IMR-90 (cell line): ENCODE data around the gene LRP1B. TPM values are rescaled to one million over a fixed set of nuclear protein-coding genes. Genes with fewer than 3 reads are reported as not detected.

Experiments
- ATAC-seq: fragments of 200-7000 bp; cut with Tn5 transposase; 2 replicates; pipeline ENCODE4 v1.9.1; 2020; ENCODE audit warnings: low read depth, mild to moderate bottlenecking, moderate library complexity
- BruUV-seq: library from RNA; stranded (reverse); fragments of 400-500 nt; replicated peaks from 2 replicates; lab custom pipeline; 2021; lab: Mats Ljungman, UMichigan
- CTCF ChIA-PET: fragments of 300-600 bp; formaldehyde crosslinking; extraction: SDS; loops from one replicate; lab custom pipeline; 2021; ENCODE audit warnings: antibody characterized with exemption; lab: Yijun Ruan, JAX
- POLR2A ChIA-PET: fragments of 300-600 bp; sonication (Branson Sonifier 250); formaldehyde crosslinking; loops from one replicate; lab custom pipeline; 2022; ENCODE audit warnings: antibody characterized with exemption; ENCODE audit not compliant: unreplicated experiment; lab: Charles Lee
- DNase-seq: peaks from one replicate; pipeline ENCODE4 v3.0.0; 2013
- H2AFZ ChIP-seq: replicated peaks from 2 replicates; pipeline ENCODE3; 2013; ENCODE audit warnings: low read length, mild to moderate bottlenecking; ENCODE audit not compliant: poor library complexity
- H2AK5ac ChIP-seq: 2 replicates; pipeline ENCODE4 v1.6.1; 2013; ENCODE audit warnings: low read depth, low read length, inconsistent platforms
- H2AK9ac ChIP-seq: replicated peaks from 2 replicates; pipeline ENCODE3; 2013; ENCODE audit warnings: mild to moderate bottlenecking, low read depth, low read length, moderate library complexity; ENCODE audit not compliant: poor library complexity
- H2BK120ac ChIP-seq: 2 replicates; pipeline ENCODE4 v1.6.1; 2013; ENCODE audit warnings: low read depth, low read length, inconsistent platforms
- H2BK15ac ChIP-seq: 3 replicates; pipeline ENCODE4 v1.6.1; 2013; ENCODE audit warnings: low read depth, low read length, inconsistent platforms
- H2BK20ac ChIP-seq: 2 replicates; pipeline ENCODE4 v1.6.1; 2013; ENCODE audit warnings: low read depth, mild to moderate bottlenecking, inconsistent platforms, low read length, moderate library complexity
- H2BK5ac ChIP-seq: 2 replicates; pipeline ENCODE4 v1.6.1; 2013; ENCODE audit warnings: mild to moderate bottlenecking, low read depth, low read length, inconsistent platforms; ENCODE audit not compliant: poor library complexity, severe bottlenecking
- H3K14ac ChIP-seq: replicated peaks from 2 replicates; pipeline ENCODE4 v1.6.1; 2013; ENCODE audit warnings: low read depth, low read length, inconsistent platforms
- H3K18ac ChIP-seq: 2 replicates; pipeline ENCODE4 v1.6.1; 2013; ENCODE audit warnings: low read depth, low read length, control low read depth
- H3K23ac ChIP-seq: 2 replicates; pipeline ENCODE4 v1.6.1; 2013; ENCODE audit warnings: low read depth, low read length, inconsistent platforms
- H3K27ac ChIP-seq: 2 replicates; pipeline ENCODE4 v1.5.1; 2013; ENCODE audit warnings: mild to moderate bottlenecking, control low read depth, low read length; ENCODE audit not compliant: insufficient read depth
- H3K27me3 ChIP-seq: 2 replicates; pipeline ENCODE4 v1.6.1; 2013; ENCODE audit warnings: low read length; ENCODE audit not compliant: control insufficient read depth, insufficient read depth
- H3K36me3 ChIP-seq: 2 replicates; pipeline ENCODE4 v1.6.1; 2013; ENCODE audit warnings: low read length, mixed read lengths; ENCODE audit not compliant: control insufficient read depth, insufficient read depth
- H3K4ac ChIP-seq: 2 replicates; pipeline ENCODE4 v1.6.1; 2013; ENCODE audit warnings: low read depth, low read length, inconsistent platforms
- H3K4me1 ChIP-seq: 2 replicates; pipeline ENCODE4 v1.6.1; 2013; ENCODE audit warnings: low read length, mixed read lengths; ENCODE audit not compliant: control insufficient read depth, insufficient read depth
- H3K4me2 ChIP-seq: 2 replicates; pipeline ENCODE4 v1.6.1; 2013; ENCODE audit warnings: low read depth, mild to moderate bottlenecking, control low read depth, low read length, moderate library complexity
- H3K4me3 ChIP-seq: 2 replicates; pipeline ENCODE4 v1.5.1; 2013; ENCODE audit warnings: low read depth, mild to moderate bottlenecking, control low read depth, low read length, moderate library complexity; ENCODE audit not compliant: insufficient read depth
- H3K56ac ChIP-seq: 2 replicates; pipeline ENCODE4 v1.6.1; 2013; ENCODE audit warnings: low read length, inconsistent platforms; ENCODE audit not compliant: insufficient read depth; ENCODE audit errors: extremely low read depth
- H3K79me1 ChIP-seq, 2 experiments: 2 replicates each; pipeline ENCODE4 v1.6.1; 2013; ENCODE audit warnings: low read length in 2 of 2, inconsistent platforms in 1 of 2, low read depth in 1 of 2
- H3K9ac ChIP-seq: 2 replicates; pipeline ENCODE4 v1.6.1; 2013; ENCODE audit warnings: low read depth, low read length, control low read depth
- H3K9me1 ChIP-seq: 2 replicates; pipeline ENCODE4 v1.6.1; 2013; ENCODE audit warnings: low read length, inconsistent platforms; ENCODE audit not compliant: insufficient read depth
- H3K9me3 ChIP-seq: 2 replicates; pipeline ENCODE4 v1.6.1; 2013; ENCODE audit warnings: low read length; ENCODE audit not compliant: control insufficient read depth, insufficient read depth
- H4K20me1 ChIP-seq: 2 replicates; pipeline ENCODE4 v1.6.1; 2013; ENCODE audit warnings: low read length, inconsistent platforms; ENCODE audit not compliant: insufficient read depth
- H4K5ac ChIP-seq: 2 replicates; pipeline ENCODE4 v1.6.1; 2013; ENCODE audit warnings: mild to moderate bottlenecking, low read depth, low read length, control low read depth
- H4K8ac ChIP-seq, 2 experiments: 2 replicates each; pipeline ENCODE4 v1.6.1; 2013; ENCODE audit warnings: low read depth in 2 of 2, low read length in 2 of 2, control low read depth in 1 of 2, inconsistent platforms in 1 of 2
- H4K91ac ChIP-seq: 2 replicates; pipeline ENCODE4 v1.6.1; 2013; ENCODE audit warnings: low read depth, low read length, inconsistent platforms; ENCODE audit not compliant: insufficient read depth
- BHLHE40 ChIP-seq: fragments of 150-350 bp; IDR thresholded peaks from 2 replicates; pipeline ENCODE4 v1.6.1; 2016; ENCODE audit warnings: mild to moderate bottlenecking, low read depth, low read length
- CHD1 ChIP-seq: IDR thresholded peaks from 2 replicates; pipeline ENCODE4 v1.6.1; 2012; ENCODE audit warnings: low read depth, low read length, improper control_type of control experiment
- FOS ChIP-seq: fragments of 150-350 bp; IDR thresholded peaks from 2 replicates; pipeline ENCODE4 v1.6.1; 2016; ENCODE audit warnings: low read depth, low read length
- MAFK ChIP-seq: IDR thresholded peaks from 2 replicates; pipeline ENCODE4 v1.6.1; 2012; ENCODE audit warnings: low read depth, low read length, improper control_type of control experiment
- MAZ ChIP-seq: IDR thresholded peaks from 2 replicates; pipeline ENCODE4 v1.6.1; 2012; ENCODE audit warnings: low read depth, mild to moderate bottlenecking, low read length, improper control_type of control experiment, moderate library complexity, borderline replicate concordance
- MXI1 ChIP-seq: IDR thresholded peaks from 2 replicates; pipeline ENCODE4 v1.6.1; 2012; ENCODE audit warnings: low read depth, mild to moderate bottlenecking, low read length, moderate library complexity, borderline replicate concordance
- POLR2A ChIP-seq: IDR thresholded peaks from 2 replicates; pipeline ENCODE4 v1.6.1; 2012; ENCODE audit warnings: mild to moderate bottlenecking, low read depth, low read length
- RCOR1 ChIP-seq: IDR thresholded peaks from 2 replicates; pipeline ENCODE4 v1.6.1; 2012; ENCODE audit warnings: mild to moderate bottlenecking, low read length, improper control_type of control experiment; ENCODE audit not compliant: insufficient replicate concordance
- SMC3 ChIP-seq: fragments of 150-350 bp; IDR thresholded peaks from 2 replicates; pipeline ENCODE4 v1.6.1; 2016; ENCODE audit warnings: low read depth, mild to moderate bottlenecking, antibody characterized with exemption, low read length, moderate library complexity
- WGBS, 2 experiments: methylation state at CpG; one replicate each; pipeline versions ENCODE4 v1.1.5 to v1.1.7; 2013; ENCODE audit warnings: missing lambda C conversion rate in 2 of 2; ENCODE audit not compliant: insufficient read length in 1 of 2; ENCODE audit errors: extremely low coverage in 2 of 2; 5-methylcytosine and 5-hydroxymethylcytosine counted together
- dilution Hi-C: fragments of 300-500 bp; cut with HindIII; formaldehyde crosslinking; loops from one replicate; pipeline ENCODE4 v1.14.3; 2018; ENCODE audit warnings: low sequenced_read_pairs; ENCODE audit not compliant: unreplicated experiment
- in situ Hi-C: fragments of 300-500 bp; cut with MboI; formaldehyde crosslinking; loops from 3 replicates; pipeline ENCODE4 v1.14.3; 2019; ENCODE audit warnings: low sequenced_read_pairs, inconsistent platforms, mixed read lengths
- intact Hi-C: fragments of 100-400 bp; cut with micrococcal nuclease; formaldehyde crosslinking; loops from 2 replicates; pipeline ENCODE4 v1.10.0; 2022
- polyA plus RNA-seq, 3 experiments: library from polyadenylated mRNA; depleted of rRNA; stranded (reverse); fragments of >200 nt; gene quantifications; 2 replicates each; pipeline ENCODE4 v1.2.3, GENCODE V29; 2012; ENCODE audit warnings: low replicate concordance in 1 of 3
- total RNA-seq: library from RNA; depleted of rRNA; stranded (reverse); fragments of >200 nt; gene quantifications from 2 replicates; pipeline ENCODE4 v1.2.3, GENCODE V29; 2012
- TF ChIP-seq, protein P1 (sequence below): fragments of 150-350 bp; IDR thresholded peaks from 2 replicates; pipeline ENCODE4 v1.6.1; 2016; ENCODE audit warnings: low read depth, mild to moderate bottlenecking, low read length, moderate library complexity, borderline replicate concordance
- TF ChIP-seq, protein P2 (sequence below): conservative IDR thresholded peaks from 2 replicates; pipeline ENCODE4 v1.5.1; 2012; ENCODE audit warnings: mild to moderate bottlenecking, low read depth, low read length, improper control_type of control experiment
- TF ChIP-seq, protein P3 (sequence below): fragments of 150-350 bp; IDR thresholded peaks from 2 replicates; pipeline ENCODE4 v1.6.1; 2017; ENCODE audit warnings: mild to moderate bottlenecking, antibody characterized with exemption, low read length, low read depth

LRP1B gene
- total and polyA plus RNA-seq, 2 of the 4 experiments (the other 2 are of a cell fraction): under 0.01 to 0.02 TPM

DNA sequence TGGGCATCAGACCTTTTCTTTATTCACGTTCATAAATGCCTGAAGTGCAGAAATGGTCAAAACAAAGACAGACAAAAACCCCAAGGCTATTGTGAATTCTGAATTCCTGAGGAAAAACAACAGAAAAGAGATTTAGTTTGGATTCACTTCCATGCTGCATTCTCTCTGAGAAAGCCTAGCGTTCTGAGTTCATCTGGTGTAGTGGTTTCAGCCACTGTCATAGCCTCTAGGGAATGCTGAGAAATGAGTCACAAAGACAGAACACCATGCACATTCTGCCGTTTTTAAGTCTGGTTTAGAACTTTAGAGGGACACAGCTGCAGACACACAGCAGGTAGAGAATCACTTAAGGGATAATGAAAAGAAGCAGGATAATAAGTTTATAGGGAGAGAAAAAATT, 93.8 kb downstream of the LRP1B start:
- Histone ChIP-seq H4K20me1 (no peaks in the 10 kb centered on the region), H3K79me1 (no peaks in the 10 kb centered on the region), H2BK15ac (no peak overlapping the region), H3K4me1 (no peaks in the 10 kb centered on the region), H3K27me3 (no peaks in the 10 kb centered on the region), H3K56ac (no peak overlapping the region), H3K4me3 (no peak overlapping the region), H3K4ac (no peak overlapping the region), H3K23ac (no peak overlapping the region), H3K9me3 (no peaks in the 10 kb centered on the region), H3K18ac (no peak overlapping the region), H3K36me3 (no peaks in the 10 kb centered on the region), H2AK9ac (no peak overlapping the region), H3K9ac (no peak overlapping the region), H3K9me1 (no peaks in the 10 kb centered on the region), H3K4me2 (no peak overlapping the region), H4K5ac (no peak overlapping the region), H3K14ac (no peak overlapping the region), H2BK120ac (no peak overlapping the region), H2AFZ (no peak overlapping the region), H4K91ac (no peak overlapping the region), H2AK5ac (no peak overlapping the region), H3K27ac (no peak overlapping the region), H4K8ac (no peak overlapping the region), H2BK5ac (no peak overlapping the region), H2BK20ac (no peak overlapping the region)
- DNase-seq (no peak), ATAC-seq (no peak)
- no peak for TF ChIP-seq CHD1
- no peak for TF ChIP-seq FOS
- no peak for TF ChIP-seq SMC3
- no peak for TF ChIP-seq MAFK
- TF ChIP-seq BHLHE40: no peak
- no peak for TF ChIP-seq RCOR1
- TF ChIP-seq MXI1: no peak
- TF ChIP-seq, protein P1, sequence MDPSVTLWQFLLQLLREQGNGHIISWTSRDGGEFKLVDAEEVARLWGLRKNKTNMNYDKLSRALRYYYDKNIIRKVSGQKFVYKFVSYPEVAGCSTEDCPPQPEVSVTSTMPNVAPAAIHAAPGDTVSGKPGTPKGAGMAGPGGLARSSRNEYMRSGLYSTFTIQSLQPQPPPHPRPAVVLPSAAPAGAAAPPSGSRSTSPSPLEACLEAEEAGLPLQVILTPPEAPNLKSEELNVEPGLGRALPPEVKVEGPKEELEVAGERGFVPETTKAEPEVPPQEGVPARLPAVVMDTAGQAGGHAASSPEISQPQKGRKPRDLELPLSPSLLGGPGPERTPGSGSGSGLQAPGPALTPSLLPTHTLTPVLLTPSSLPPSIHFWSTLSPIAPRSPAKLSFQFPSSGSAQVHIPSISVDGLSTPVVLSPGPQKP: no peak
- TF ChIP-seq, protein P2, sequence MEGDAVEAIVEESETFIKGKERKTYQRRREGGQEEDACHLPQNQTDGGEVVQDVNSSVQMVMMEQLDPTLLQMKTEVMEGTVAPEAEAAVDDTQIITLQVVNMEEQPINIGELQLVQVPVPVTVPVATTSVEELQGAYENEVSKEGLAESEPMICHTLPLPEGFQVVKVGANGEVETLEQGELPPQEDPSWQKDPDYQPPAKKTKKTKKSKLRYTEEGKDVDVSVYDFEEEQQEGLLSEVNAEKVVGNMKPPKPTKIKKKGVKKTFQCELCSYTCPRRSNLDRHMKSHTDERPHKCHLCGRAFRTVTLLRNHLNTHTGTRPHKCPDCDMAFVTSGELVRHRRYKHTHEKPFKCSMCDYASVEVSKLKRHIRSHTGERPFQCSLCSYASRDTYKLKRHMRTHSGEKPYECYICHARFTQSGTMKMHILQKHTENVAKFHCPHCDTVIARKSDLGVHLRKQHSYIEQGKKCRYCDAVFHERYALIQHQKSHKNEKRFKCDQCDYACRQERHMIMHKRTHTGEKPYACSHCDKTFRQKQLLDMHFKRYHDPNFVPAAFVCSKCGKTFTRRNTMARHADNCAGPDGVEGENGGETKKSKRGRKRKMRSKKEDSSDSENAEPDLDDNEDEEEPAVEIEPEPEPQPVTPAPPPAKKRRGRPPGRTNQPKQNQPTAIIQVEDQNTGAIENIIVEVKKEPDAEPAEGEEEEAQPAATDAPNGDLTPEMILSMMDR: no peak
- no peak for TF ChIP-seq MAZ
- TF ChIP-seq, protein P3, sequence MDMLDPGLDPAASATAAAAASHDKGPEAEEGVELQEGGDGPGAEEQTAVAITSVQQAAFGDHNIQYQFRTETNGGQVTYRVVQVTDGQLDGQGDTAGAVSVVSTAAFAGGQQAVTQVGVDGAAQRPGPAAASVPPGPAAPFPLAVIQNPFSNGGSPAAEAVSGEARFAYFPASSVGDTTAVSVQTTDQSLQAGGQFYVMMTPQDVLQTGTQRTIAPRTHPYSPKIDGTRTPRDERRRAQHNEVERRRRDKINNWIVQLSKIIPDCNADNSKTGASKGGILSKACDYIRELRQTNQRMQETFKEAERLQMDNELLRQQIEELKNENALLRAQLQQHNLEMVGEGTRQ: no peak
- no peak for TF ChIP-seq POLR2A
- no TSS peak for BruUV-seq
- ChIA-PET POLR2A (no interaction called here), CTCF (no interaction called here)
- in situ Hi-C loops (no loop called here), dilution Hi-C loops (no loop called here), intact Hi-C loops (no loop called here)
- 50% methylated on average over 3 of the region's 3 CpGs; no CpG with 5 or more reads in 1 of the 2 experiments for WGBS, 2 experiments
